HEK293 (cell line): ENCODE data around the gene TTC31.

ENCODE experiments used
- CTCF ChIA-PET: fragments of 350-600 bp; formaldehyde crosslinking; extraction: SDS; loops from one replicate; lab custom pipeline; 2021; ENCODE audit warnings: antibody characterized with exemption; lab: Yijun Ruan, JAX
- POLR2A ChIA-PET: fragments of 300-600 bp; formaldehyde crosslinking; extraction: SDS; loops from one replicate; lab custom pipeline; 2020; ENCODE audit warnings: antibody characterized with exemption, inconsistent platforms; lab: Yijun Ruan, JAX
- H3K27ac ChIP-seq: fragments of 200-500 bp; sonication (Bioruptor generic); 2 replicates; pipeline ENCODE4 v1.5.1; 2014; ENCODE audit warnings: low read depth, low read length, control low read depth, inconsistent platforms; ENCODE audit errors: extremely low read depth
- H3K36me3 ChIP-seq, 2 experiments: fragments of 200-500 bp in 1 of 2; sonication (Bioruptor generic) in 1 of 2; 1 replicate in 1 of 2; 2 replicates in 1 of 2; pipeline ENCODE4 v1.5.1; 2014 to 2017; ENCODE audit warnings: inconsistent platforms in 2 of 2, low read length in 2 of 2; ENCODE audit not compliant: control insufficient read depth in 2 of 2, insufficient read depth in 1 of 2
- H3K4me1 ChIP-seq: fragments of 200-500 bp; sonication (Bioruptor generic); 2 replicates; pipeline ENCODE4 v1.5.1; 2014; ENCODE audit warnings: mild to moderate bottlenecking, low read length, inconsistent platforms; ENCODE audit not compliant: control insufficient read depth, insufficient read depth
- H3K4me3 ChIP-seq: 2 replicates; pipeline ENCODE4 v1.5.1; 2011; ENCODE audit warnings: low read depth, mild to moderate bottlenecking, control low read depth, low read length, moderate library complexity
- H3K9me3 ChIP-seq: fragments of 200-500 bp; sonication (Bioruptor generic); 2 replicates; pipeline ENCODE4 v1.5.1; 2014; ENCODE audit warnings: low read depth, low read length, inconsistent platforms; ENCODE audit not compliant: control insufficient read depth, insufficient read depth
- BCL11A ChIP-seq: fragments of 450-650 bp; formaldehyde crosslinking; IDR thresholded peaks from 2 replicates; pipeline ENCODE4 v1.5.1; 2016; ENCODE audit warnings: low read depth, missing biosample characterization, missing genetic modification characterization
- HOXC10 ChIP-seq: sonication (generic); formaldehyde crosslinking; IDR thresholded peaks from 2 replicates; pipeline ENCODE4 v1.8.1; 2023; ENCODE audit warnings: mild to moderate bottlenecking, missing genetic modification reagents
- PATZ1 ChIP-seq: fragments of 450-650 bp; formaldehyde crosslinking; IDR thresholded peaks from 2 replicates; pipeline ENCODE4 v1.5.1; 2016; ENCODE audit warnings: missing biosample characterization, missing genetic modification characterization
- SALL2 ChIP-seq: fragments of 450-650 bp; formaldehyde crosslinking; IDR thresholded peaks from 2 replicates; pipeline ENCODE4 v1.5.0; 2017; ENCODE audit warnings: missing biosample characterization, mild to moderate bottlenecking, missing genetic modification characterization, borderline replicate concordance
- YY2 ChIP-seq: fragments of 450-650 bp; formaldehyde crosslinking; IDR thresholded peaks from 2 replicates; pipeline ENCODE4 v1.5.1; 2016; ENCODE audit warnings: missing biosample characterization, missing genetic modification characterization
- ZBTB48 ChIP-seq: fragments of 450-650 bp; formaldehyde crosslinking; IDR thresholded peaks from 2 replicates; pipeline ENCODE4 v1.5.1; 2016; ENCODE audit warnings: missing biosample characterization, missing genetic modification characterization
- ZEB2 ChIP-seq: fragments of 450-650 bp; formaldehyde crosslinking; IDR thresholded peaks from 2 replicates; pipeline ENCODE4 v1.5.1; 2016; ENCODE audit warnings: missing biosample characterization, missing genetic modification characterization
- ZFP69B ChIP-seq: fragments of 450-650 bp; formaldehyde crosslinking; IDR thresholded peaks from 2 replicates; pipeline ENCODE4 v1.5.1; 2016; ENCODE audit warnings: missing biosample characterization, missing genetic modification characterization
- ZNF112 ChIP-seq: fragments of 450-650 bp; formaldehyde crosslinking; IDR thresholded peaks from 2 replicates; pipeline ENCODE4 v1.5.0; 2017; ENCODE audit warnings: missing biosample characterization, missing genetic modification characterization
- ZNF174 ChIP-seq: fragments of 450-650 bp; formaldehyde crosslinking; IDR thresholded peaks from 2 replicates; pipeline ENCODE4 v1.5.0; 2017; ENCODE audit warnings: missing biosample characterization, mild to moderate bottlenecking, missing genetic modification characterization
- ZNF362 ChIP-seq: fragments of 450-650 bp; formaldehyde crosslinking; IDR thresholded peaks from 2 replicates; pipeline ENCODE4 v1.5.1; 2016; ENCODE audit warnings: missing biosample characterization, missing genetic modification characterization
- ZNF37A ChIP-seq: fragments of 450-650 bp; IDR thresholded peaks from 2 replicates; pipeline ENCODE4 v1.5.1; 2018; ENCODE audit warnings: missing biosample characterization, missing genetic modification characterization
- ZNF501 ChIP-seq: fragments of 450-650 bp; formaldehyde crosslinking; IDR thresholded peaks from 2 replicates; pipeline ENCODE4 v1.5.1; 2016; ENCODE audit warnings: missing biosample characterization, missing genetic modification characterization
- ZNF596 ChIP-seq: fragments of 450-650 bp; IDR thresholded peaks from 2 replicates; pipeline ENCODE4 v1.5.0; 2018; ENCODE audit warnings: missing biosample characterization, mild to moderate bottlenecking, missing genetic modification characterization, moderate library complexity
- ZNF624 ChIP-seq: fragments of 450-650 bp; formaldehyde crosslinking; IDR thresholded peaks from 2 replicates; pipeline ENCODE4 v1.5.1; 2017; ENCODE audit warnings: missing biosample characterization, missing genetic modification characterization
- ZNF768 ChIP-seq: fragments of 450-650 bp; formaldehyde crosslinking; IDR thresholded peaks from 2 replicates; pipeline ENCODE4 v1.5.1; 2018; ENCODE audit warnings: missing biosample characterization, mild to moderate bottlenecking, missing genetic modification characterization
- ZNF792 ChIP-seq: fragments of 450-650 bp; formaldehyde crosslinking; IDR thresholded peaks from 2 replicates; pipeline ENCODE4 v1.5.1; 2016; ENCODE audit warnings: missing biosample characterization, missing genetic modification characterization
- ZXDB ChIP-seq: fragments of 450-650 bp; formaldehyde crosslinking; IDR thresholded peaks from 2 replicates; pipeline ENCODE4 v1.5.1; 2016; ENCODE audit warnings: missing biosample characterization, missing genetic modification characterization

Gene TTC31

DNA sequence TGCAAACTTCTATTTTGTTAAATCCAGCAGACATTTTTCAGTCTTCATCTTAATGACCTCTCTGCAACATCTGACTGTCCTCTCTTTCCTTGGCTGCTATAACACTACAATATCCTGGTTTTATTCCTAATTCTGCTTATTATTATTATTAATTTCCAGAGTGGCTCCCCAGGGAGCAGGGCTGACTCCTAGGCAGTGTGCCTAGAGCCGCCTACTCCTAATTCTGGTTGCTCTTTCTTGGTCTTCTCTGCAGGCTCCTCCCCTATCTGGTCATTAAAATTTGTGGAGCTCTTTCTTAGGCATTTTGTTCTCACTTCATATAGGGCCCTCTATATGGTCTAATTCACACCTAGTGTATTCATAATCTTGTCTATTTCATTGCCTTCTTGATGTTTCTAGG is 60.1 kb downstream of the TTC31 start:
- ChIA-PET CTCF (interaction anchor here (0.7 to 2.0 kb wide), 2 partner anchors 12 to 48 kb away, joined by 8 to 10 read pairs; no protein-coding TSS in a partner anchor), POLR2A (interaction anchor here (0.6 kb wide), 1 partner anchor 18 kb away, joined by 3 read pairs; no protein-coding TSS in a partner anchor)
- Histone ChIP-seq H3K4me3 (no peak overlapping the region), H3K36me3 (no peaks in the 10 kb centered on the region), H3K27ac (no peak overlapping the region)
- TF ChIP-seq ZNF362 (tag by site-specific recombination) = no peak
- TF ChIP-seq ZNF112 = no peak
- TF ChIP-seq ZNF174 = no peak
- TF ChIP-seq ZNF768 (tag by site-specific recombination) = no peak
- TF ChIP-seq YY2 (tag by site-specific recombination) = no peak
- no peak for TF ChIP-seq ZFP69B
- no peak for TF ChIP-seq ZNF37A (tag by site-specific recombination)
- no peak for TF ChIP-seq BCL11A (tag by site-specific recombination)
- no peak for TF ChIP-seq PATZ1 (tag by site-specific recombination)
- no peak for TF ChIP-seq ZBTB48 (tag by site-specific recombination)
- no peak for TF ChIP-seq ZXDB (tag by site-specific recombination)
- TF ChIP-seq ZEB2 (tag by site-specific recombination) = no peak
- no peak for TF ChIP-seq ZNF792 (tag by site-specific recombination)
- no peak for TF ChIP-seq ZNF501
- no peak for TF ChIP-seq HOXC10 (CRISPR knock-in tag)
- TF ChIP-seq ZNF624 (tag by site-specific recombination) = no peak
- TF ChIP-seq SALL2 (tag by site-specific recombination) = no peak
- no peak for TF ChIP-seq ZNF596
- TF ChIP-seq, all 188 proteins: peak for 0
- Histone ChIP-seq H3K9me3 (no peaks in the 10 kb centered on the region), H3K4me1 (no peaks in the 10 kb centered on the region)
